Measurements from ENCODE around the gene ASB2. TPM values are rescaled to one million over a fixed set of nuclear protein-coding genes. Genes with fewer than 3 reads are reported as not detected.
A peak's percentile ranks its signal among the peaks of the same experiment; 100 is the strongest.

Gene ASB2
- total RNA-seq (2022) (0.21 TPM in 1 of 2 replicates, not detected in the other), Bru-seq, nascent RNA (percentile 16 among the genes with signal in this experiment), BruChase-seq, experiment 1, labeled RNA remaining after a 2-hour chase (percentile 9 among the genes with signal in this experiment), BruChase-seq, experiment 2, labeled RNA remaining after a 6-hour chase (percentile 13 among the genes with signal in this experiment)
- long read RNA-seq: 0 reads

- ChIA-PET POLR2A (no interaction called here), CTCF (no interaction called here)
- no peak within 1 kb of the TSS for H3K27ac Mint-ChIP-seq (ENCODE audit: unreplicated experiment)
- Histone ChIP-seq H3K9me3 (no peaks in the 10 kb centered on the region), H3K4me3 (ENCODE audit: low read depth, low read length) (no peak within 1 kb of the TSS), H3K4me1 (no peaks in the 10 kb centered on the region), H3K36me3 (ENCODE audit: control insufficient read depth, insufficient read depth, low read length) (no peaks in the 10 kb centered on the region), H3K27me3 (replicated peaks; ENCODE audit: control insufficient read depth, insufficient read depth, low read length) (no peaks in the 10 kb centered on the region)
- BruUV-seq (replicated peaks): no TSS peak
- H3K4me3 Mint-ChIP-seq (ENCODE audit: unreplicated experiment): no peak within 1 kb of the TSS
- no peaks in the 10 kb centered on the region for H3K36me3 Mint-ChIP-seq (ENCODE audit: insufficient read depth, unreplicated experiment)
- no peak for DNase-seq
- no peak for TF ChIP-seq CTCF (IDR thresholded peaks at IDR 0.05; ENCODE audit: insufficient read depth in 1 of 2, low read depth in 1 of 2, low read length in 1 of 2, severe bottlenecking in 1 of 2, unreplicated experiment in 1 of 2)
- intact Hi-C loops (cut with micrococcal nuclease; ENCODE audit: unreplicated experiment): no loop called here
- H3K4me1 Mint-ChIP-seq (ENCODE audit: low read depth, unreplicated experiment): no peaks in the 10 kb centered on the region
- no peaks in the 10 kb centered on the region for H3K9me3 Mint-ChIP-seq (ENCODE audit: unreplicated experiment)
- no peaks in the 10 kb centered on the region for H3K27me3 Mint-ChIP-seq (ENCODE audit: insufficient read depth, unreplicated experiment)
These were observed at the start of gene ASB2 for GRCh38 chr14:93976477-93977057. TSS of gene ASB2 (minus strand) at chr14:93976570. CDS start at chr14:93964539, 12,031 bp downstream.

- H3K4me1 Mint-ChIP-seq (ENCODE audit: low read depth, unreplicated experiment): peaks cover 14% of the 10 kb centered on the region
- intact Hi-C loops (cut with micrococcal nuclease; ENCODE audit: unreplicated experiment): no loop called here
These were observed 49.4 kb upstream of the ASB2 start for GRCh38 chr14:94025720-94026119.

GRCh38 chr14:94024549-94024948 lies 48.2 kb upstream of the ASB2 start:
- H3K27me3 ChIP-seq (replicated peaks; ENCODE audit: control insufficient read depth, insufficient read depth, low read length): no peaks in the 10 kb centered on the region
- H3K4me1 ChIP-seq: peaks cover 11% of the 10 kb centered on the region; the same call in 1 of the 2 replicates
- no peaks in the 10 kb centered on the region for H3K36me3 ChIP-seq (ENCODE audit: control insufficient read depth, insufficient read depth, low read length)
- intact Hi-C loops (cut with micrococcal nuclease; ENCODE audit: unreplicated experiment): no loop called here
- Mint-ChIP-seq H3K4me3 (ENCODE audit: unreplicated experiment) (no peak overlapping the region), H3K4me1 (ENCODE audit: low read depth, unreplicated experiment) (peaks cover 18% of the 10 kb centered on the region), H3K36me3 (ENCODE audit: insufficient read depth, unreplicated experiment) (no peaks in the 10 kb centered on the region), H3K27ac (ENCODE audit: unreplicated experiment) (no peak overlapping the region), H3K27me3 (ENCODE audit: insufficient read depth, unreplicated experiment) (no peaks in the 10 kb centered on the region), H3K9me3 (ENCODE audit: unreplicated experiment) (no peaks in the 10 kb centered on the region)
- ChIA-PET POLR2A (no interaction called here), CTCF (no interaction called here)
- BruUV-seq (replicated peaks): no TSS peak
- no peak for DNase-seq
- no peak overlapping the region for H3K4me3 ChIP-seq (ENCODE audit: low read depth, low read length)
- TF ChIP-seq CTCF (IDR thresholded peaks at IDR 0.05; ENCODE audit: insufficient read depth in 1 of 2, low read depth in 1 of 2, low read length in 1 of 2, severe bottlenecking in 1 of 2, unreplicated experiment in 1 of 2): no peak
- no peaks in the 10 kb centered on the region for H3K9me3 ChIP-seq

More at GRCh38 chr14:94025720-94026119, 49.4 kb upstream of the ASB2 start:
- Histone ChIP-seq H3K9me3 (no peaks in the 10 kb centered on the region), H3K27me3 (replicated peaks; ENCODE audit: control insufficient read depth, insufficient read depth, low read length) (no peaks in the 10 kb centered on the region), H3K4me3 (ENCODE audit: low read depth, low read length) (0 out of 2 replicates have a peak overlapping the region, but pooled peaks have one; percentile 11), H3K4me1 (peaks cover 11% of the 10 kb centered on the region; the same call in 1 of the 2 replicates), H3K36me3 (ENCODE audit: control insufficient read depth, insufficient read depth, low read length) (no peaks in the 10 kb centered on the region)
- ChIA-PET POLR2A (no interaction called here), CTCF (interaction anchor here (0.6 to 1.2 kb wide), 2 partner anchors 11 to 155 kb away, joined by 3 to 8 read pairs; no protein-coding TSS in a partner anchor)
- BruUV-seq (replicated peaks): no TSS peak
- no peaks in the 10 kb centered on the region for H3K9me3 Mint-ChIP-seq (ENCODE audit: unreplicated experiment)
- TF ChIP-seq CTCF (IDR thresholded peaks at IDR 0.05; ENCODE audit: insufficient read depth in 1 of 2, low read depth in 1 of 2, low read length in 1 of 2, severe bottlenecking in 1 of 2, unreplicated experiment in 1 of 2): no peak
- no peaks in the 10 kb centered on the region for H3K27me3 Mint-ChIP-seq (ENCODE audit: insufficient read depth, unreplicated experiment)
- no peak for DNase-seq
- no peaks in the 10 kb centered on the region for H3K36me3 Mint-ChIP-seq (ENCODE audit: insufficient read depth, unreplicated experiment)
- H3K27ac Mint-ChIP-seq (ENCODE audit: unreplicated experiment): no peak overlapping the region
- peak overlapping the region; percentile 69 for H3K4me3 Mint-ChIP-seq (ENCODE audit: unreplicated experiment)
